ENCODE results near the gene NBPF26. TPM values are rescaled to one million over a fixed set of nuclear protein-coding genes. Genes with fewer than 3 reads are reported as not detected.

Gene NBPF26
- total RNA-seq, 1 donor from 2014 or later: 6.2 TPM

Other genes with a start within 250 kb of the NBPF26 start
- not detected in 2 replicates for gene PPIAL4A, start 165.8 kb downstream of the NBPF26 start, total RNA-seq